Epithelial cell of prostate (primary cell): Measurements from ENCODE around the gene GATA5.
"Not testable (repeated sequence)": the region's sequence is repeated elsewhere in the genome, so short reads cannot be mapped to it uniquely, and the experiment has no call there.

Experiments used
- DNase-seq: peaks from one replicate; pipeline ENCODE4 v3.0.0-alpha.2; 2011; ENCODE audit warnings: low read depth, low spot score
- H3K27ac ChIP-seq: fragments of 450-650 bp; 2 replicates; pipeline ENCODE4 v1.5.1; 2017; ENCODE audit warnings: mild to moderate bottlenecking

The GATA5 gene

GRCh38 chr20:62439218-62439617 lies 36.6 kb downstream of the GATA5 start:
- no peak for DNase-seq
- no peak overlapping the region for H3K27ac ChIP-seq

DNA sequence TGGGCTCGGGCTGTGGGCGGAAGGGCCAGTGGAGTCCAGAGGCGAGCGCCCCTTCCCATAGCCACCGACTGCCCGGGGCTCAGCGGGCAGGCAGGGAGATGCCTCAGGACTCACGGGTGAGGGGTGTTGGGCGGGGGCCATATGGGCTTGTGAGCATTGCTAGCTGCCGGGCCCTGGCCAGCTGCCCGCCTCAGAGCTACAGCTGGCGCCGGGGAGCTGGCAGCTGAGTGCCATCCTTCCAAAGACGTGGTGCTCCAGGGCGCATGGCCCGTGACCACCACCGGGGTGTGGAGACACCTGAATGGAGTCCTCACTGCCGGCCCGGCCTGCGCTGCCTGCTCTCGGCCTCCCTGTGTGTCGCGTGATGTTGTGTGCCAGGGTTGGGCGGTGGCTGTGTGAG lies 37.9 kb downstream of the GATA5 start:
- H3K27ac ChIP-seq = no peak overlapping the region
- DNase-seq = no peak

GRCh38 chr20:62437496-62437895 lies 38.3 kb downstream of the GATA5 start:
- no peak for DNase-seq
- H3K27ac ChIP-seq = no peak overlapping the region

GRCh38 chr20:62436692-62437091 lies 39.1 kb downstream of the GATA5 start:
- no peak overlapping the region for H3K27ac ChIP-seq
- DNase-seq = no peak

DNA sequence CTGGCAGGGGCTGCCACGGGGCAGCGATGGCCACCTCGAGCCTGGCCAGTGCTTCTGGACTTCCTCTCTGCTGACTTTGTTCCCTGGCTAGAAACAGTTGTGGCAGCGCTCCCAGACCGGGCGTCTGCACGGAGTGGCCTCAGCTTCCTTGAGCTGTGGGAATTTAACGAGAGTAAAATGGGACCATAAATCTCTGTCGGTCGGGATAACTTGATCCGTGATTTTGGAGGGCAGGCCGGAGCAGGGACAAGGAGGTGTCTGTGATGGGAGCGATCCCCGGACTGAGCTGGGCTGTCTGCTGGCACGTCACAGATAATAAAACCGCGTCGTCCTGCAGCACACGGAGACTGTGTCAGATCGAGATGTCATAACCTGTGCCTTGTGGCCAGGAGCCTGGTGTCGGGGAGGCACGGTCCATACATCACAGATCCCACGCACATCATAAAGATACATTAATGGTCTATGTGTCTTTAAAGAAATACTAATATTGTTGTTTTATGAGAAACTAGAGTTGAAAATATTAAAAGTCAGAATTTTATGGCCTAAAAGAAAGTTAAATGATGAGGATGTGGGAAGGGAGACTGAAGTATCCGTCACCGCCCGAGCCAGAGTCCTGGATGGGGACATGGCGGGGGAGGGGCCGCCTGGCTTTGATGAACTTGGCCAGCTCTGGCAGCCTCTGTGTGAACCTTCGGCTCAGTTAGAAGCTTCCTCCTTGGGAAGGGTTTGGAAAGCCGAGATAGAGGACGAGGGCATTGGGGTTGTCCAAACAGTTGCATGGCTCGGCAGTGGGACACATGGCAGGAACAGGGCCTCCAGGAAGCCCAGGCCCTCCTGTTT lies 41.9 kb downstream of the GATA5 start:
- DNase-seq = no peak

GRCh38 chr20:62430866-62431447 lies 44.8 kb downstream of the GATA5 start:
- no peak for DNase-seq

More for the DNA sequence above, 41.9 kb downstream of the GATA5 start:
- no peak overlapping the region for H3K27ac ChIP-seq

DNA sequence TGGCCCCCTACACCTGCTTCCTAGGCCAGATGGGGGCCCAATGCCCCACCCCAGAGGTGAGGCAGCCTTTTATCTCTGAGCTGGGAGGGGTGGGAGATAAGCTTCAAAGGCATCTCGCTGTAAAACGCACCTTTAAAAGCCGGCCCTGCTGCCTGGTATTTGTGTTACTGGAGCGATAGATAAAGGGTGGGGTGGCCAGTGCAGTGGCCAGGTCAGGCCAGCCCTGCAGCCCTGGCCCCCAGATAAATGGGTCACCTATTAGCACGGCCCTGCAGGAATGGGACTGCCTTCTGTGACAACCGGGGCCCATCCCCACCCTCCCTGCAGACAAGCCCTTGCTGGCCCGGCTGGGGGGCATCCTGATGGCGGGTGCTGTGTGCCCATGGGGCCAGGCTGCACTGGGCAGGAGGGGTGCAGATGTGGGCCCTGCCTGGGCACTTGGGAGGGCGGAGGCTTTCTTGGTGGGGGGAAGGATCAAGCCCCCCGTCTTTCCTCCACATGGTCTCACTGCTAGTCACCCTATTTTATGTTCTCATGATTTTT lies 45.4 kb downstream of the GATA5 start:
- H3K27ac ChIP-seq = no peak overlapping the region
- no peak for DNase-seq

More at GRCh38 chr20:62430866-62431447, 44.8 kb downstream of the GATA5 start:
- H3K27ac ChIP-seq = no peak overlapping the region

GRCh38 chr20:62429455-62430310 lies 46.1 kb downstream of the GATA5 start:
- DNase-seq = no peak
- no peak overlapping the region for H3K27ac ChIP-seq

DNA sequence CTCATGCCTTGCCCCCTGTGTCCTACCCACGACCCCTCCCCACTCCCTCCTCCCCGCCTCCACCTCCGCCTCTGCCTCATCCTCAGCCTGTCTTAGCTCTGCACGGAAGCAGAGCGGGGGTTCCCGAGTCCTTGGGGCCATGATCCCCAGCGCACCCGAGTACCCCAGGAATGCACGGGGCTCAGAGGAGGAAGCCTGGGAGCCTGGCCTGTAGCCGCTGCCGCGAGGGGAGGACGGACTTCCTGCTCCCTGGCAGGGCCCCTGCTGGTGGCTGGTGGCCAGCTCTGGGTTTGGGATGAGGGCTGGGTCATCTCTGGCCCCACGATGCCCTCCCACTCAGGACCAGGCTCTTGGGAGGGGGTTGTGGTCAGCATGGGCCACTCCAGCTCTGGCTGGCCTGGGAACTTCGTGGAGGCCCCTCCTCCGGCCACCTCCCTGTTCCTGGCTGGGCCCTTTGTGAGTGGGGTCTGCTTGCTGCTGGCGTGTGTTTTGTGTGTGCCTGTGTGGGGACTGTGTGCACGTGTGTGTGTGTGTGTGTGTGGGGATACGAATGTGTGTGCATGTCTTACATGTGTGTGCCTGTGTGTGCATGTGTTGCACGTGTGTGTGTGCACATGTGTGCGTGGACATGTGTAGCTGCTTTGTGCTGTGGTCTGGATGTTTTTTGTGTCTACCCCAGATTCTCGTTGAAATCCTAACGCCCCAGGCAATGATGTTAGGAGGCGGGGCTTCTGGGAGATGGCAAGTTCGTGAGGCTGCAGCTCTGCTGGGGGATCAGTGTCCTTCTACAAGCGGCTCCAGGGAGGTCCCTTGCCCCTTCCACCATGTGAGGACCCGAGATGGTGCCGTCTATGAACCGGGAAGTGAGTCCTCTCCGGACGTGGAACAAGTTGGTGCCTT lies 47.1 kb downstream of the GATA5 start:
- DNase-seq = no peak

DNA sequence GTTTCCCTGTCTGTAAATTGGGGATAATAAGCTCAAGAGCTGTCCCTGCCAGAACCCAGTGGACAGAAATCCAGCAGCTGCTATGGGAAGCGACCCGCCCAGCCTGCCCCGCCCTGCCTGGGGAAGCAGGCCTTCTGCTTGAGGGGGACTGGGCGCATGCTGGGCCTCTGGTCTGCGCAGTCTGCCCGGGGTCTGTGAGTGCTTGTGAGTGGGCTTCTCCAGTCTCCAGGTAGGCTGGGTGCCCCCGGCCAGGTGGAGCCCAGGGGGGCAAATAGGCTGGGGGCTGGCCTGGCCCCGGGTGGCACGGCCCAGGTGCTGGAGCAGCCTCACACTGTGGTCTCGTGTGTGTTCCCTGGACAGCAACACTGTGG lies 47.8 kb downstream of the GATA5 start:
- DNase-seq = no peak
- H3K27ac ChIP-seq = peak overlapping the region; percentile 38

More for the DNA sequence above, 47.1 kb downstream of the GATA5 start:
- no peak overlapping the region for H3K27ac ChIP-seq

DNA sequence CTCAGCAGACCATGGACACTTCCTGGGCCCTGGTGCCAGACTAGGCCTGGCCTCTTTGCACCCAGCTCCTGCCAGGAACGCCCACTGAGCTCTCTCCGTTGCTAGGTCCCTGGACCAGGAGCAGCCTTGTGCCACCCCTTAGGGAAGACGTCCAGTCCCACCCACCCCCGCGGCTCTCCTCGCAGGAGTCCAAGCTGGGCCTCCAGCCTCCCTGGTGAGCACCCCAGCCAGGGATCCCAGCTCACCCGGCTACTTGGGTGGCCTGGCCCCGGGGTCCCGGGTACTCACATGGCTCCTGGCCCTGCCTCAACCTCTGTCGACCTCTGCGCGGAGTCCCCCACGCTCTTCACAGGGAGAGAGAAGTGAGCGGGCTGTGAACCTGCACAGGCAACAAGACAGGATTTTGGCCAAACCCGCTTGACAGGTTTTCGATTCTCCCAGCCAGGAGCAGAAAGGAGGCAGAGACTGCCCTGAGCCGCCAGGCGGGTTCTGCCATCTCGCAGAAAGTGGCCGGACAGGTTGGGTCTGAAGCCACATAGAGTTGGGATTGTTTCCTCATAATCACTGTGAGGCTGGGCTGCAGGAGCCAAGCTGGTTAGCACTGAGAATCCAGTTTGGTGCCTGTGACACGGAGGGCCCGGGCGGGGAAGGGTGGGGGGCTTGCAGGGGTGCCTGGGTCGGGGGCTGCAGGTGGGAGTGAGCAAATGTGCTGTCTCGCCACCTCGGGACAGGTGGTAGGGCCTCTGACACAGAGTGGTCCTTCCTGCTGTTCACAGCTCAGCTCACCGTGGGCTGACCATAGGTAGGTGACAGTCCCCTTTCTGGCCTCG lies 48.4 kb downstream of the GATA5 start, which contains the start of gene RBBP8NL:
TSS of gene RBBP8NL (minus strand) at position 368 of the 830 bp plus-strand sequence. CDS start 7,892 bp downstream, outside the sequence.
- DNase-seq = peak; percentile 82
- H3K27ac ChIP-seq = peak within 1 kb of the TSS; percentile 38

GRCh38 chr20:62426699-62427131 lies 49.1 kb downstream of the GATA5 start:
- DNase-seq = no peak
- peak overlapping the region; percentile 38 for H3K27ac ChIP-seq

DNA sequence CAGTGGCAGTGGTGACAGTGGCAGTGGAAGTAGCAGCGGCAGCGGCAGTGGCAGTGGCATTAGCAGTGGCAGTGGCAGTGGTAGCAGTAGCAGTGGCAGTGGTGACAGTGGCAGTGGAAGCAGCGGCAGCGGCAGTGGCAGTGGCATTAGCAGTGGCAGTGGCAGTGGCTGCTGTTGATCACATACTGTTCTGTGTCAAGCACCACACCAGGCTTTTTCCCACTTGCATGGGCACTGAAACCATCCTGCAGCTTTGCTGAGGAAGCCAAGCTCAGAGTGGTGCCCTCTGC lies 49.8 kb downstream of the GATA5 start:
- not testable (repeated sequence) for DNase-seq, H3K27ac ChIP-seq

DNA sequence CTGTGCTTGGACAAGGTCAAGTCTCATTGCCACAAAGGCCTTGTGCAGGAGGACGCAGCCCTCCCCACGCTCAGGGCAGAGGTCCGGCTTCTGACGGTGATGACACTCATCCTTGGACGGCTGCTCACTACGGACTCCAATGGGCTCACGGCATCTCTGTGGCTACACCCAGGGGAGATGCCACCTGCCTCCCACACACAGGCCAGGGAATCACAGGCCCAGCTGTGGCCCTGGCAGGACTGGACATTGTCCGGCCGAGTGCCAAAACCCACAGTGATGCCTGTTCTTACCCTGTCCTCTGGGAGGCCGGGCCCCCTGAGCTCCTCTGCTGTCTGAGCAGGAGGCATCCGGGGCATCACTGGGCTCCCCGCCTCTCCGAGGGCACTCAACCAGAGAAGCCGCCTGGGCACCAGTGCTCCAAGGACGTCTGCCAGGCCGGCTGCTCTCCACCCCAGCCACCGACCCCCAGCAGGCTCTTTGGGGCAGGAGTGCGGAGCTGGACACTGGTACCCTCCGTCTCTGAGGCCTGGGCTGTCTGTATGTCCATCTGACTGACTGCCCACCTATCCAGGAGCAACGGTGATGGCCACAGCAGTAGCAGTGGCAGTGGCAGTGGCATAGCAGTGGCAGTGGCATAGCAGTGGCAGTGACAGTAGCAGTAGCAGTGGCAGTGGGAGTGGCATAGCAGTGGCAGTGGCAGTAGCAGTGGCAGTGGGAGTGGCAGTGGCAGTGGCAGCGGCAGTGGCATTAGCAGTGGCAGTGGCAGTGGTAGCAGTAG lies 50.3 kb downstream of the GATA5 start:
- DNase-seq = no peak
- H3K27ac ChIP-seq = no peak overlapping the region

DNA sequence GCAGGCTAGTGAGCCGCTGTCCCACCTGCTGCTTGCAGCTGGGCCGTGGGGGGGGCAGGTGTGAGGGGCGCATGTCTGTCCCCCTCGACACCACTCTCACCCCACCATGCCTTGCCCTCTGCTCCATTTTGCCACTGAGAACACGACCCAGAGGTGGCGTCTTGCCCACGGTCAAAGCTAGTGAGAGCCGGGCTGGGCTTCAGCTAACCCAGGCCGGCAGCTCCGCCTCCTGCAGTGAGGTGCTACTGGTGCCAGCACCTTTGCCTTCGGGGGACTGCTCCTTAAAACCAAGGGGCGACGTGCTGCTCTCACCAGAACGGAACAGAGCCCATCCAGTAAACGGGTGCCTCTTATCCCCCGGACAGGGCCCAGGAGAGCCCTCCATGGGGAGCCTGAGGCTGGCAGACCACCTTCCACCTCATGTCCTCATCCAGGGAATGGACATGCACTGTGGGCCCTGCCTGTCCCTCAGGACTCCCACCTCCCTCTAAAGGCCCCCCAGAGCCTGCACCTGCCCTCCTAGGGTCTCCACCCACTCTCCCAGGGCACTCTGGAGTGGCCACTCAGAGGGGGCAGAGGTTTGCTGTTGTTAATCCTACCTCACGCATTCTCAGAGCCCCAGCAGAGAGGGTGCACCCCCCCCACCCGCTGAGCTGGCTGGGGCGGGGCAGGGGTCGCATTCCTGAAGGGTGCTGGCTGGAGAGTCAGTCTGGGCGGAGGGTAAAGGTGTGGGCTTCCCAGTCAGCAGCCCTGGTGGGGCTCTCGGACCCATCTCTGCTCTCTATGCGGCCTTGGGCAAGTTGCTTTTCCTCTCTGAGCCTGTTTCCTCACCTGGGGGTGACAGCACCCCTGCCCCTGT lies 51.3 kb downstream of the GATA5 start:
- no peak for DNase-seq
- no peak overlapping the region for H3K27ac ChIP-seq

DNA sequence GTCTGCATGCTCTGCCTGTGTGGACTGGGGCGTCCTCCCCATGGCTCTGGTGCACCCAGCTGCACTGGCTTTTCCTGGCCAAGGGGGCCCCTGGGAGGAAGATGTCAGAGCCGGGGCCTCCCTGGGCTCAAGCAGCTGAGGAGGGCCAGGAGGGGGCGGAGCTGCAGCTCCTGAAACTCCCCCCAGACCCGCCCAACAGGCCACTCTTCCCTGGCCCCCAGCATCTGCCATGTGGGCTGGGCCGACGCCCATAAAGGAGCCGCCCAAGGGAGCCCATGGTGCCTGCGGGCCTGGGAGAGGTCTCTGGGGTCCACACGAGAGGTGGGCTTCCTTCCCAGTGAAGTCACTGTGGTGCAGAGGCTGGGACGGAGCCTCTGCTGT lies 52.5 kb downstream of the GATA5 start:
- no peak overlapping the region for H3K27ac ChIP-seq
- no peak for DNase-seq

DNA sequence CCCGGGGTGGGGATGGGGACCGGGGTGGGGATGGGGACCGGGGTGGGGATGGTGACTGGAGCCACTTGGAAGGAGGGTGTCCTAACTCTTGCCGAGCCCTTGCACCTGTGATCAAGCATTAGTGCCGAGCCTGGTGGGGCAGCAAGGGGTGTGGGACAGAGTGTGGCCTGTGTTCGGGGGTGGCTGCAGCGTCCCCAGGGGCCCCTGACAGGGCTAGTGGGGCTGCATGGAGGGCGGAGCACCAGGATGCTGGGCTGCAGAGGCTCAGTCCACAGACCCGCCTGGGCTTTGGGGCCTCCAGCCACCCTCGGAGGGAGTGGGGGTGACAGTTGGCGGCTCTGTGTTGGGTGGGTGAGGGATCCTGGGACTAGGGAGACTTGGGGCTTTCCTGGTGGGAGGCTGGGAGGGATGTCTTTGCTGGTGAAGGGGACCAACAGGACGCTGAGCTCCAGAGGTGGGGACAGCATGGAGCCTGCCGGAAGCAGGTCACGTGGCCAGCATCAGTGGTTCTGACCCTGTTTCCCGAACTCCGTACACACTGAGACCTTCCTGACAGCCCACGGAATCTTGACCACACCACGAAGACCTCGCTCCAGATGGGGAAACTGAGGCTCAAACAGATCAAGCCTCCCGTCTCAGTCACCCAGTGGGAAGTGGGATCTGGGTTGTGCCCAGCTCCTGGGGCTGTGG lies 53.0 kb downstream of the GATA5 start:
- no peak overlapping the region for H3K27ac ChIP-seq
- no peak for DNase-seq
